NOMO-1 treated with DMSO at 0.1 percent for 48 hours (cell line): Measurements from ENCODE around the gene KCTD11.

Source experiments
- DNase-seq: peaks from one replicate; lab custom pipeline; 2025; ENCODE audit not compliant: unreplicated experiment; lab: John Stamatoyannopoulos, UW

KCTD11 gene

DNA sequence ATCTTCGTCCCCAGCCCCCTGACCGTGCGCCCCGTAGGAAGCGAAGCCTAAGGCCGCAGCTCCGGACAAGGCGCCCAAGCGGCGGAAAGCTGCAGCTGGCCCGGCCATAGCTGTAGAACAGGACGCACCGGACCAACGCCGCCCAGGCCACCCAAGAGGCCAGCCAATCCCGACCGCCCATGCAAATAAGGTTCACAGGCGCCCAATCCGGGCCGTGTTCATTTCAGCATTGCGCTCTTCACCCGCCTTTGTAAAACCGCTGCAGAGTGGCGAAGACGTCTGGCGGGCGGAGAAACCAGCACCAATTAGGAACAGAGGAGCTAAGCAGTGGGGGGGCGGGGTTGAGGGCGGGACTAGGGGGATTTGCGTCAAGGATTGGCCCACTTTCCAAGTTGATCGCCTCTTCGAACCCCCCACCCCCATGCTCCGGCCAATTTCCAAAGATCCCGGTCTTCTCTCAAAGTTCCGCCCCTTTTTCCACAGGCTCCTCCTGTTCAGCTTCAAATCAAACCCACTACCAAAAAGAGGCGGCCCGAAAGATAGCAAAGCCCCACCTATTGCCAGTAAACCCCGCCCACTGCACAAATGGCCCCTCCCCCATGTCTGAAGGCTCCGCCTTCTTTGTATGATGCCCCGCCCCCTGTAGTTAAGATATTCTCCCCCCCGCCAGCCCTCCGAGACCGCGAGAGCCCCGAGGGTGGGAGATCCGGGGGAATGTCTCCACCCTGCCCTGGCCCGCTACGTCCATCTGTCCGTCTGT is 52.2 kb downstream of the KCTD11 start, which contains the start of gene TMEM256:
Gene TMEM256, minus strand, starts transcription at position 121 of the 760 bp plus-strand sequence. Its CDS starts 13 bp downstream, at position 108.
- peak; percentile 98 for DNase-seq
